Right lobe of liver (tissue), 6 donors: ENCODE data around the gene CSTF3. TPM values are rescaled to one million over a fixed set of nuclear protein-coding genes. Genes with fewer than 3 reads are reported as not detected.
"Not testable (repeated sequence)": the region's sequence is repeated elsewhere in the genome, so short reads cannot be mapped to it uniquely, and the experiment has no call there.

Source experiments
- ATAC-seq, 4 donors: fragments of 200-7000 bp; cut with Tn5 transposase; one replicate each; pipeline ENCODE4 v1.9.1; 2020; ENCODE audit warnings: mild to moderate bottlenecking in 4 of 4, moderate library complexity in 4 of 4
- DNase-seq, 3 donors: peaks; one replicate each; pipeline ENCODE4 v3.0.0-alpha.2; 2020
- H3K27ac ChIP-seq, 3 donors: fragments of 200-600 bp; one replicate each; pipeline ENCODE4 v1.8.0; 2022
- H3K27me3 ChIP-seq, 2 donors: fragments of 200-600 bp; one replicate each; pipeline ENCODE4 v1.8.0; 2022
- H3K36me3 ChIP-seq, 4 donors: fragments of 200-600 bp; sonication (generic) in 1 of 4; one replicate each; pipeline versions ENCODE4 v1.5.1 to v1.8.0; 2017 to 2022; ENCODE audit warnings: control low read depth in 1 of 4
- H3K4me1 ChIP-seq, 4 donors: fragments of 200-600 bp; sonication (generic) in 1 of 4; one replicate each; pipeline versions ENCODE4 v1.5.1 to v1.8.0; 2017 to 2022; ENCODE audit warnings: control low read depth in 1 of 4
- H3K4me3 ChIP-seq, 3 donors: fragments of 200-600 bp; one replicate each; pipeline ENCODE4 v1.8.0; 2022
- H3K9me3 ChIP-seq, 4 donors: fragments of 200-600 bp; sonication (generic) in 1 of 4; one replicate each; pipeline versions ENCODE4 v1.5.1 to v1.8.0; 2017 to 2022; ENCODE audit warnings: control low read depth in 1 of 4
- CTCF ChIP-seq, 4 donors: fragments of 200-600 bp in 3 of 4; fragments of 450-650 bp in 1 of 4; IDR thresholded peaks; one replicate each; pipeline versions ENCODE4 v1.5.1 to v1.8.0; 2016 to 2022; ENCODE audit warnings: antibody characterized with exemption in 4 of 4, mild to moderate bottlenecking in 2 of 4
- POLR2A ChIP-seq: fragments of 450-650 bp; IDR thresholded peaks from one replicate; pipeline ENCODE4 v1.6.1; 2017; ENCODE audit warnings: antibody characterized with exemption, mild to moderate bottlenecking
- WGBS: methylation state at CpG from one replicate; pipeline ENCODE4 v1.1.6; 2018; ENCODE audit warnings: low coverage, low lambda C conversion rate; ENCODE audit not compliant: insufficient coverage; ENCODE audit errors: missing lambda C conversion rate; 5-methylcytosine and 5-hydroxymethylcytosine counted together
- intact Hi-C, 2 donors: fragments of 100-400 bp; cut with DNase I; formaldehyde crosslinking; loops; one replicate each; pipeline versions ENCODE4 v1.11.2 to v1.14.1; 2022
- total RNA-seq, 6 experiments: library from RNA; depleted of rRNA in 2 of 6; stranded (reverse); fragments of >200 nt in 2 of 6; fragmentation: NEBNext Ultra II Directional in 3 of 6; extraction: Animal tissue kit (Norgen Biotek cat#: 25700) in 3 of 6; gene quantifications; one replicate each; pipeline versions ENCODE4 v1.1.0 to v1.2.4, GENCODE V29; 2016 to 2023
- donor health status: DM: no; HTN: yes; CAD: no.
- donor health status: DM: no; HTN: no; CAD: no.
- donor health status: DM: no; HTN: no; CAD: no.
- donor health status: DM: no; HTN: yes; CAD: no.
- donor health status: DM: no; HTN: yes; CAD: no.

The CSTF3 gene
- total RNA-seq, 6 experiments from 2014 or later, result 11.5 to 14.0 (median 12.0) TPM

DNA sequence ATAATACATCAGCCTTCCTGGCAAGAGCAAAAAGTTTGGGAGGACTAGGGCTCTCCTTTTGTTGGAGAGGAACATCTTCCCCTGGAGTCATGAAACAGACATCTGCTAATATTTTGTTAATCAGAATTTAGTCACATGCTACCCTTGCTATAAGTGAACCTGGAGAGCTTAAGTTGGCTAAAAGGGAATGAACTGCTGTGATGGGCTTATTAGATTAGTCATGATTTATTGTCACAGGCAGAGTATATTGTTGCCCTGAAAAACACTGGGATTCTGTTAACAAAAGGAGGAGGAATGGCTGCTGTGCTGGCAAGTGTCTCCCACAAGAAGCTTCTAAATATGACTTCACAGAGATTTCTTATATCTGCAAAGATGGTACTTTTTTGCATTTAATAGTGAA, 105.9 kb downstream of the CSTF3 start:
- no peak overlapping the region for H3K4me3 ChIP-seq
- H3K9me3 ChIP-seq, result no peaks in the 10 kb centered on the region
- intact Hi-C loops, result no loop called here
- H3K36me3 ChIP-seq, result peaks cover 0 to 11% (median 0%) of the 10 kb centered on the region in 4 donors
- no peak overlapping the region for H3K27ac ChIP-seq
- no peaks in the 10 kb centered on the region for H3K4me1 ChIP-seq
- ATAC-seq (no peak), DNase-seq (no peak)
- TF ChIP-seq CTCF (IDR thresholded peaks at IDR 0.05) (no peak), POLR2A (no peak)
- no peaks in the 10 kb centered on the region for H3K27me3 ChIP-seq

GRCh38 chr11:33052231-33052630, 109.0 kb downstream of the CSTF3 start:
- intact Hi-C loops, result no loop called here
- ATAC-seq, result no peak
- Histone ChIP-seq H3K36me3 (no peaks in the 10 kb centered on the region), H3K27ac (no peak overlapping the region), H3K27me3 (no peaks in the 10 kb centered on the region), H3K4me1 (peaks cover 0 to 6% (median 3%) of the 10 kb centered on the region in 4 donors), H3K4me3 (no peak overlapping the region), H3K9me3 (no peaks in the 10 kb centered on the region)
- WGBS, result 51% methylated on average over 2 of the region's 2 CpGs
- TF ChIP-seq POLR2A (no peak), CTCF (IDR thresholded peaks at IDR 0.05) (no peak)
- DNase-seq, result no peak

GRCh38 chr11:33049565-33050408, 111.5 kb downstream of the CSTF3 start:
- ATAC-seq, result peak in 1 of 4 donors; percentile 23
- intact Hi-C loops, DNase-seq, H3K9me3 ChIP-seq, H3K27me3 ChIP-seq, H3K36me3 ChIP-seq, H3K4me3 ChIP-seq, H3K27ac ChIP-seq: not testable (repeated sequence)
- WGBS, result 100% methylated on average over 3 of the region's 3 CpGs
- peaks cover 0 to 13% (median 3%) of the 10 kb centered on the region in 4 donors for H3K4me1 ChIP-seq

DNA sequence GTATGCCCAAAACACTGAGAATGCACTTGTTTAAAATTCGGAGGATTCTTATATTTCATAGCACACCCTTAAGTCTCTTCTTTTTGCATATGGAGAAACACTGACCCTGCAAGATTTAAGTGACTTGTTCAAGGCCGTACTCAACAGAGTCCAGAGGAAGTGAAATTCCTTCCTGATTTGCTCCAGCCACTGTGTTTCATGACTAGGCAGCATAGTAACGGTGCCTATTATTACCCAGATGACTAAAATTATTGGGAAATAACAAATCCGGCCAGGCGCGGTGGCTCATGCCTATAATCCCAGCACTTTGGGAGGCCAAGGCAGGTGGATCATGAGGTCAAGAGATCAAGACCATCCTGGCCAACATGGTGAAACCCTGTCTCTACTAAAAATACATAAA, 112.6 kb downstream of the CSTF3 start:
- DNase-seq, H3K27me3 ChIP-seq, H3K27ac ChIP-seq, H3K4me3 ChIP-seq, intact Hi-C loops, H3K36me3 ChIP-seq, H3K9me3 ChIP-seq: not testable (repeated sequence)
- peak; percentile 64 to 83 (median 80) for ATAC-seq
- H3K4me1 ChIP-seq, result peaks cover 0 to 13% (median 3%) of the 10 kb centered on the region in 4 donors
- 56% methylated on average over 5 of the region's 6 CpGs for WGBS

- no peaks in the 10 kb centered on the region for H3K9me3 ChIP-seq
- peaks cover 0 to 13% (median 3%) of the 10 kb centered on the region in 4 donors for H3K4me1 ChIP-seq
- no peak overlapping the region for H3K4me3 ChIP-seq
- no peaks in the 10 kb centered on the region for H3K27me3 ChIP-seq
- peaks cover 0 to 2% (median 0%) of the 10 kb centered on the region in 4 donors for H3K36me3 ChIP-seq
- DNase-seq (no peak), ATAC-seq (no peak)
- TF ChIP-seq POLR2A, result no peak
- TF ChIP-seq CTCF (IDR thresholded peaks at IDR 0.05), result no peak
- intact Hi-C loops, result no loop called here
- H3K27ac ChIP-seq, result no peak overlapping the region
- 100% methylated on average over 5 of the region's 8 CpGs for WGBS
Observed at GRCh38 chr11:33045551-33046255, 115.6 kb downstream of the CSTF3 start.
